Upper lobe of left lung (tissue), 4 donors: ENCODE measurements around the gene SIRT1.

Experiments
- CTCF ChIP-seq, 6 experiments: fragments of 450-650 bp in 4 of 6; fragments of 200-600 bp in 2 of 6; sonication (generic) in 2 of 6; IDR thresholded peaks; one replicate each; pipeline ENCODE4 v1.5.1; 2016 to 2019; ENCODE audit warnings: antibody characterized with exemption in 6 of 6
- EP300 ChIP-seq, 4 donors: sonication (generic); formaldehyde crosslinking; IDR thresholded peaks; one replicate each; pipeline ENCODE4 v1.5.1; 2017; ENCODE audit warnings: antibody characterized with exemption in 4 of 4, control low read depth in 2 of 4
- POLR2A ChIP-seq, 4 donors: fragments of 450-650 bp; IDR thresholded peaks; one replicate each; pipeline ENCODE4 v1.5.1; 2016 to 2017; ENCODE audit warnings: antibody characterized with exemption in 4 of 4, mild to moderate bottlenecking in 2 of 4
- POLR2AphosphoS5 ChIP-seq, 2 donors: sonication (generic); formaldehyde crosslinking; IDR thresholded peaks; one replicate each; pipeline ENCODE4 v1.5.1; 2017; ENCODE audit warnings: antibody characterized with exemption in 2 of 2

GRCh38 chr10:67936416-67936815, 52.0 kb downstream of the SIRT1 start:
- TF ChIP-seq POLR2AphosphoS5 (IDR thresholded peaks at IDR 0.05) = no peak
- TF ChIP-seq CTCF (IDR thresholded peaks at IDR 0.05) = no peak
- no peak for TF ChIP-seq POLR2A (IDR thresholded peaks at IDR 0.05)
- TF ChIP-seq EP300 (IDR thresholded peaks at IDR 0.05) = no peak
